Liver (tissue), 9 donors: ENCODE data around the gene IFNGR1. TPM values are rescaled to one million over a fixed set of nuclear protein-coding genes. Genes with fewer than 3 reads are reported as not detected.

ENCODE experiments used
- DNase-seq: peaks from one replicate; pipeline ENCODE4 v3.0.0-alpha.2; 2017; ENCODE audit warnings: low spot score
- H3K27ac ChIP-seq, 2 donors: one replicate each; pipeline ENCODE4 v1.7.0; 2013; ENCODE audit warnings: inconsistent platforms in 2 of 2, low read length in 2 of 2, control low read depth in 1 of 2, low read depth in 1 of 2, mild to moderate bottlenecking in 1 of 2
- H3K27me3 ChIP-seq, 4 donors: one replicate each; pipeline versions ENCODE4 v1.6.1 to v1.7.0; 2013; ENCODE audit warnings: low read length in 3 of 4, inconsistent platforms in 1 of 4, mild to moderate bottlenecking in 1 of 4, moderate library complexity in 1 of 4; ENCODE audit not compliant: control insufficient read depth in 4 of 4, insufficient read depth in 4 of 4
- H3K36me3 ChIP-seq, 4 donors: one replicate each; pipeline versions ENCODE4 v1.6.1 to v1.7.0; 2013; ENCODE audit warnings: low read length in 3 of 4, mild to moderate bottlenecking in 3 of 4, low read depth in 1 of 4, moderate library complexity in 1 of 4; ENCODE audit not compliant: control insufficient read depth in 4 of 4, insufficient read depth in 3 of 4
- H3K4me1 ChIP-seq, 4 donors: one replicate each; pipeline versions ENCODE4 v1.6.1 to v1.7.0; 2013; ENCODE audit warnings: low read length in 3 of 4, mild to moderate bottlenecking in 3 of 4, moderate library complexity in 1 of 4; ENCODE audit not compliant: control insufficient read depth in 4 of 4, insufficient read depth in 4 of 4
- H3K4me3 ChIP-seq, 3 donors: one replicate each; pipeline versions ENCODE4 v1.6.1 to v1.7.0; 2013; ENCODE audit warnings: low read length in 3 of 3, control low read depth in 1 of 3, low read depth in 1 of 3, mild to moderate bottlenecking in 1 of 3
- H3K9ac ChIP-seq, 2 donors: one replicate each; pipeline ENCODE4 v1.7.0; 2013; ENCODE audit warnings: low read length in 2 of 2, mild to moderate bottlenecking in 2 of 2, moderate library complexity in 2 of 2, control low read depth in 1 of 2, low read depth in 1 of 2
- H3K9me3 ChIP-seq, 4 donors: one replicate each; pipeline versions ENCODE4 v1.6.1 to v1.7.0; 2013; ENCODE audit warnings: low read length in 3 of 4; ENCODE audit not compliant: control insufficient read depth in 4 of 4
- EGR1 ChIP-seq, 2 donors: IDR thresholded peaks; 2 replicates each; pipeline ENCODE4 v1.6.1; 2016 to 2018; ENCODE audit warnings: antibody characterized with exemption in 2 of 2, low read depth in 2 of 2
- FOXA1 ChIP-seq: IDR thresholded peaks from 2 replicates; pipeline ENCODE4 v1.6.1; 2016; ENCODE audit warnings: antibody characterized with exemption
- FOXA2 ChIP-seq: IDR thresholded peaks from 2 replicates; pipeline ENCODE4 v1.6.1; 2016; ENCODE audit warnings: antibody characterized with exemption
- GABPA ChIP-seq, 2 donors: IDR thresholded peaks in 1 of 2; conservative IDR thresholded peaks in 1 of 2; 2 replicates each; pipeline ENCODE4 v1.6.1; 2016; ENCODE audit warnings: antibody characterized with exemption in 2 of 2, mild to moderate bottlenecking in 1 of 2, moderate library complexity in 1 of 2
- HNF4A ChIP-seq, 2 donors: conservative IDR thresholded peaks; 2 replicates each; pipeline ENCODE4 v1.6.1; 2016; ENCODE audit warnings: antibody characterized with exemption in 2 of 2, mild to moderate bottlenecking in 2 of 2
- HNF4G ChIP-seq: IDR thresholded peaks from 2 replicates; pipeline ENCODE4 v1.6.1; 2016; ENCODE audit warnings: antibody characterized with exemption
- MAX ChIP-seq: IDR thresholded peaks from 2 replicates; pipeline ENCODE4 v1.6.1; 2016; ENCODE audit warnings: antibody characterized with exemption
- NR2F2 ChIP-seq: IDR thresholded peaks from 2 replicates; pipeline ENCODE4 v1.6.1; 2016; ENCODE audit warnings: antibody characterized with exemption
- REST ChIP-seq: IDR thresholded peaks from 2 replicates; pipeline ENCODE4 v1.6.1; 2016; ENCODE audit warnings: antibody characterized with exemption, mild to moderate bottlenecking
- RXRA ChIP-seq, 2 donors: IDR thresholded peaks; 2 replicates each; pipeline ENCODE4 v1.6.1; 2017 to 2018; ENCODE audit warnings: antibody characterized with exemption in 2 of 2, mild to moderate bottlenecking in 1 of 2
- SP1 ChIP-seq: IDR thresholded peaks from 2 replicates; pipeline ENCODE4 v1.6.1; 2018; ENCODE audit warnings: antibody characterized with exemption, mild to moderate bottlenecking
- YY1 ChIP-seq: IDR thresholded peaks from 2 replicates; pipeline ENCODE4 v1.6.1; 2016; ENCODE audit warnings: antibody characterized with exemption, mild to moderate bottlenecking
- ZBTB33 ChIP-seq: IDR thresholded peaks from 2 replicates; pipeline ENCODE4 v1.6.1; 2016; ENCODE audit warnings: antibody characterized with exemption
- WGBS: extraction: QIAGEN DNeasy Blood & Tissue Kit; methylation state at CpG from one replicate; pipeline ENCODE4 v1.1.7; 2013; 5-methylcytosine and 5-hydroxymethylcytosine counted together
- polyA plus RNA-seq, 2 donors: library from polyadenylated mRNA; stranded (reverse) in 1 of 2; unstranded in 1 of 2; fragments of 200-250 nt in 1 of 2; fragments of >200 nt in 1 of 2; fragmentation: Nextera tagmentation in 1 of 2; extraction: Ambion mirVana in 1 of 2; gene quantifications; one replicate each; pipeline versions ENCODE4 v1.2.1 to v1.2.3, GENCODE V29; 2013 to 2015
- total RNA-seq, 2 donors: library from RNA; depleted of rRNA; stranded (reverse); fragments of >200 nt; gene quantifications; one replicate each; pipeline ENCODE4 v1.2.3, GENCODE V29; 2014
- donor health status: healthy.
- donor health status: healthy.
- donor health status: healthy.
- donor health status: healthy.
- donor health status: healthy.

The IFNGR1 gene
- total and polyA plus RNA-seq, 4 donors, result 33.9 to 57.8 (median 39.0) TPM

- TF ChIP-seq ZBTB33 (no peak), EGR1 (IDR thresholded peaks at IDR 0.05; ENCODE audit: low read depth in 2 of 2) (no peak), YY1 (no peak), SP1 (no peak), MAX (no peak), HNF4G (no peak), GABPA (IDR thresholded peaks at IDR 0.05 in 1 of 2, conservative IDR thresholded peaks at IDR 0.05 in 1 of 2) (no peak)
These were observed 51.3 kb downstream of the IFNGR1 start (continued) for GRCh38 chr6:137167702-137168377.

GRCh38 chr6:137166247-137167098 is 52.7 kb downstream of the IFNGR1 start:
- no peaks in the 10 kb centered on the region for H3K9me3 ChIP-seq
- no peaks in the 10 kb centered on the region for H3K36me3 ChIP-seq
- DNase-seq, result no peak
- H3K27me3 ChIP-seq, result no peaks in the 10 kb centered on the region
- H3K9ac ChIP-seq, result no peak overlapping the region
- no peaks in the 10 kb centered on the region for H3K4me1 ChIP-seq
- H3K4me3 ChIP-seq, result no peak overlapping the region
- TF ChIP-seq RXRA (IDR thresholded peaks at IDR 0.05), result no peak
- no peak for TF ChIP-seq FOXA1
- TF ChIP-seq NR2F2, result no peak
- no peak for TF ChIP-seq YY1
- TF ChIP-seq MAX, result no peak
- TF ChIP-seq SP1, result no peak
- no peak for TF ChIP-seq ZBTB33
- no peak for TF ChIP-seq HNF4A (conservative IDR thresholded peaks at IDR 0.05)
- TF ChIP-seq FOXA2, result no peak
- no peak for TF ChIP-seq REST
- H3K27ac ChIP-seq, result no peak overlapping the region
- WGBS, result 74% methylated on average over 8 of the region's 8 CpGs
